Measurements from ENCODE around the gene FOXA3. TPM values are rescaled to one million over a fixed set of nuclear protein-coding genes. Genes with fewer than 3 reads are reported as not detected.

Gene FOXA3
- total and polyA plus RNA-seq, 2 experiments from 2014 or later: not detected

DNA sequence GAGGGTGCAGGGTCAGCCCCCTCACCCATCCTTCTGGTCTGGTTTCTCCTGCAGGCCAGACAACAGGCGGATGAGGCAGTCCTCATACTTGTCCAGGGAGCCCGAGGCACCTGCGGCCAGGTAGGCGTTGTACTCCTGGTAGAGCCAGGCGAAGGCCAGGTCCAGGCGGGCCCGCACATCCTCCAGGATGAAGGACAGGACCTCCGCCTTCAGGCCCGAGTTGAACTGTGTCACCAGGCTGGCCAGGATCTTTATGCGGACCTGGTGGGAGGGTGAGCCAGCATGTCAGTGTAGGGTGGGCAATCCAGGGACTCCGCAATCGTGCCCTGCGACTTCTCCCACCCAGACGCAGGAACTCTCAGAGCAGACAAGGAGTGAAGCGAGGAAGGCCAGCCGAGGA lies 35.2 kb upstream of the FOXA3 start:
- WGBS, 2 experiments (ENCODE audit: low coverage in 1 of 2, low lambda C conversion rate in 2 of 2, missing lambda C conversion rate in 2 of 2): 98 to 99% methylated on average over 15 to 16 of the region's 16 CpGs
- Histone ChIP-seq H3K9me2 (ENCODE audit: insufficient read depth) (no peaks in the 10 kb centered on the region), H3K27ac (no peak overlapping the region), H3K9ac (no peak overlapping the region), H4K20me1 (ENCODE audit: insufficient read depth) (no peaks in the 10 kb centered on the region), H3K36me3 (ENCODE audit: low read depth) (peaks cover 36% of the 10 kb centered on the region; the same call in 1 of the 2 replicates), H3K4me1 (ENCODE audit: insufficient read depth) (no peaks in the 10 kb centered on the region), H3K4me3 (no peak overlapping the region), H2AFZ (no peak overlapping the region), H3K27me3 (replicated peaks; ENCODE audit: insufficient read depth) (no peaks in the 10 kb centered on the region), H3K9me3 (ENCODE audit: low read depth) (no peaks in the 10 kb centered on the region), H3K4me2 (ENCODE audit: unreplicated experiment) (no peak overlapping the region), H3F3A (ENCODE audit: insufficient read depth) (no peaks in the 10 kb centered on the region), H3K79me2 (ENCODE audit: insufficient read depth) (no peaks in the 10 kb centered on the region)
- in situ Hi-C loops (cut with MboI): no loop called here
- TF ChIP-seq EZH2 (IDR thresholded peaks at IDR 0.05; ENCODE audit: insufficient read depth, poor library complexity, severe bottlenecking) (no peak), EZH2phosphoT487 (IDR thresholded peaks at IDR 0.05; ENCODE audit: insufficient read depth, low read depth) (no peak)
- DNase-seq: no peak

DNA sequence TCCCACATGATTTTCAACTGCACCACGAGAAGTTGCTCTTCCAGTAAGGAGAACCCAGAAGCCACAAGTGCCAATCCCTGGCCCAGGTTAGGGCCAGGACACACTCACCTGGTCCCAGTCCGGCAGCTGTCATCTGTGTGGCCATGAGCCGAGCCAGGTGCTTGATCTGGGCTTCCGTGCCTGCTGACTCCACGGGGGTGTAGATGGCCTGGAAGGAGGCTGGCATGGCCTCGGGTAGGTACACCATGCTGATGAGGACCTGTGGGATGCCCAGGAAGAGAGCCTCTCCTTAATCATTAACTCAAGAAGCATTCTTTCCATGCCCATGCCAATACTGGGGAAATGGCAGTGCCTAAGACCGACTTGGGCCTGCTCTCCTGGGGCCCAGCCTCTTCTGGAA lies 29.2 kb upstream of the FOXA3 start:
- Histone ChIP-seq H3K79me2 (ENCODE audit: insufficient read depth) (0 out of 2 replicates have a peak, but pooled peaks cover 4% of the 10 kb centered on the region), H4K20me1 (ENCODE audit: insufficient read depth) (no peaks in the 10 kb centered on the region), H3K9me2 (ENCODE audit: insufficient read depth) (no peaks in the 10 kb centered on the region), H2AFZ (no peak overlapping the region), H3K4me3 (no peak overlapping the region), H3K4me1 (ENCODE audit: insufficient read depth) (no peaks in the 10 kb centered on the region), H3K36me3 (ENCODE audit: low read depth) (peaks cover 46% of the 10 kb centered on the region), H3K27me3 (replicated peaks; ENCODE audit: insufficient read depth) (no peaks in the 10 kb centered on the region), H3K27ac (no peak overlapping the region), H3K9ac (no peak overlapping the region), H3K4me2 (ENCODE audit: unreplicated experiment) (no peak overlapping the region), H3F3A (ENCODE audit: insufficient read depth) (peaks cover 5% of the 10 kb centered on the region; the same call in 1 of the 2 replicates), H3K9me3 (ENCODE audit: low read depth) (no peaks in the 10 kb centered on the region)
- no peak for DNase-seq
- in situ Hi-C loops (cut with MboI): no loop called here
- no peak for TF ChIP-seq EZH2phosphoT487 (IDR thresholded peaks at IDR 0.05; ENCODE audit: insufficient read depth, low read depth)
- no peak for TF ChIP-seq EZH2 (IDR thresholded peaks at IDR 0.05; ENCODE audit: insufficient read depth, poor library complexity, severe bottlenecking)
- WGBS, 2 experiments (ENCODE audit: low coverage in 1 of 2, low lambda C conversion rate in 2 of 2, missing lambda C conversion rate in 2 of 2): 92 to 93% methylated on average over 7 of the region's 7 CpGs

DNA sequence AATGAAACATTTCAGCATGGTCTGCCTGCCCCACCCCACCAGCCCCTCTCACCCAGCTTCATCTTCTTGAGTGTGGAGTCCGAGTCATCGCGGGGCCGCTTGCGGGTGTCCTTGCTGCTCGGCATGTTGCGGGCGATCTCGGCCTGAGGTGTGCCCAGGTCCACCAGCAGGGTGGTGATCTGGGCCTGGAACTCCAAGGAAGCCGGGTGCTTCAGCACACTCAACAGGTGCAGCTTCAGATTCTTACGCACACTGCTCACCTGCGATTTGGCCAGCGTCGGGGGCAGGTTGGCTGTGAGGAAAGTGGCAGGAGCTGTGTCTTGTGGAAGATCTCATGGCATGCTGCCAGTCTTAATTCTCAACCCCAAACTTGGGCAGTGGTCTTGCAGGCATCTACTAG lies 21.9 kb upstream of the FOXA3 start:
- H3K9me3 ChIP-seq (ENCODE audit: low read depth): no peaks in the 10 kb centered on the region
- no peak for DNase-seq
- H3F3A ChIP-seq (ENCODE audit: insufficient read depth): no peaks in the 10 kb centered on the region
- no peak overlapping the region for H2AFZ ChIP-seq
- in situ Hi-C loops (cut with MboI): no loop called here
- WGBS, 2 experiments (ENCODE audit: low coverage in 1 of 2, low lambda C conversion rate in 2 of 2, missing lambda C conversion rate in 2 of 2): 98 to 100% methylated on average over 13 to 14 of the region's 14 CpGs
- no peak for TF ChIP-seq EZH2 (IDR thresholded peaks at IDR 0.05; ENCODE audit: insufficient read depth, poor library complexity, severe bottlenecking)
- no peak for TF ChIP-seq EZH2phosphoT487 (IDR thresholded peaks at IDR 0.05; ENCODE audit: insufficient read depth, low read depth)
- no peak overlapping the region for H3K4me3 ChIP-seq
- no peak overlapping the region for H3K27ac ChIP-seq
- H3K4me1 ChIP-seq (ENCODE audit: insufficient read depth): no peaks in the 10 kb centered on the region
- H4K20me1 ChIP-seq (ENCODE audit: insufficient read depth): no peaks in the 10 kb centered on the region
- H3K36me3 ChIP-seq (ENCODE audit: low read depth): peaks cover 68% of the 10 kb centered on the region
- no peaks in the 10 kb centered on the region for H3K27me3 ChIP-seq (replicated peaks; ENCODE audit: insufficient read depth)
- no peak overlapping the region for H3K4me2 ChIP-seq (ENCODE audit: unreplicated experiment)
- no peak overlapping the region for H3K9ac ChIP-seq
- H3K9me2 ChIP-seq (ENCODE audit: insufficient read depth): no peaks in the 10 kb centered on the region
- H3K79me2 ChIP-seq (ENCODE audit: insufficient read depth): 0 out of 2 replicates have a peak, but pooled peaks cover 10% of the 10 kb centered on the region

DNA sequence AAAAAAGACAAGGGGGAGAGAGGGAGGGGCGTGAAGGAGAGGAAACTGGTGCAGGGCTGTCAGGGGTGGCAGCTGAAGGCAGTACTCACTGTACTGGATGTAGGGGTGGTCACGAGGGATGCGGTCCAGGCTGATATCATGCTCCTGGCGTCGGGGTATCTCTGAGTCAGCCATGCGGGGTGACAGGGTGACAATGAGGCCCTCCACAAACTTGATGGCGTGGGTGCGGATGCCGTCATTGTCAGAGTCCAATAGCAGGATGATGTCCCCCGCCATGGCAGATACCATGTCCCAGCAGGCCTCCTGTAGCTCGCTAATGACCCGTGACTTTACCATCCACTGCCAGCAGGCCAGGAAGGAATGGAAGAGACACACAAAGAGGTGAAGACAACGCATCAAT lies 16.5 kb upstream of the FOXA3 start:
- no peak overlapping the region for H3K4me3 ChIP-seq
- WGBS, 2 experiments (ENCODE audit: low coverage in 1 of 2, low lambda C conversion rate in 2 of 2, missing lambda C conversion rate in 2 of 2): 93 to 96% methylated on average over 13 of the region's 13 CpGs
- no peaks in the 10 kb centered on the region for H3K79me2 ChIP-seq (ENCODE audit: insufficient read depth)
- H3K27me3 ChIP-seq (replicated peaks; ENCODE audit: insufficient read depth): no peaks in the 10 kb centered on the region
- H3K4me1 ChIP-seq (ENCODE audit: insufficient read depth): no peaks in the 10 kb centered on the region
- no peaks in the 10 kb centered on the region for H3K9me2 ChIP-seq (ENCODE audit: insufficient read depth)
- no peak overlapping the region for H2AFZ ChIP-seq
- TF ChIP-seq EZH2phosphoT487 (IDR thresholded peaks at IDR 0.05; ENCODE audit: insufficient read depth, low read depth) (no peak), EZH2 (IDR thresholded peaks at IDR 0.05; ENCODE audit: insufficient read depth, poor library complexity, severe bottlenecking) (no peak)
- no peaks in the 10 kb centered on the region for H4K20me1 ChIP-seq (ENCODE audit: insufficient read depth)
- H3K9ac ChIP-seq: no peak overlapping the region
- peaks cover 62% of the 10 kb centered on the region for H3K36me3 ChIP-seq (ENCODE audit: low read depth)
- in situ Hi-C loops (cut with MboI): no loop called here
- no peaks in the 10 kb centered on the region for H3F3A ChIP-seq (ENCODE audit: insufficient read depth)
- H3K4me2 ChIP-seq (ENCODE audit: unreplicated experiment): no peak overlapping the region
- H3K9me3 ChIP-seq (ENCODE audit: low read depth): no peaks in the 10 kb centered on the region
- H3K27ac ChIP-seq: no peak overlapping the region
- no peak for DNase-seq

DNA sequence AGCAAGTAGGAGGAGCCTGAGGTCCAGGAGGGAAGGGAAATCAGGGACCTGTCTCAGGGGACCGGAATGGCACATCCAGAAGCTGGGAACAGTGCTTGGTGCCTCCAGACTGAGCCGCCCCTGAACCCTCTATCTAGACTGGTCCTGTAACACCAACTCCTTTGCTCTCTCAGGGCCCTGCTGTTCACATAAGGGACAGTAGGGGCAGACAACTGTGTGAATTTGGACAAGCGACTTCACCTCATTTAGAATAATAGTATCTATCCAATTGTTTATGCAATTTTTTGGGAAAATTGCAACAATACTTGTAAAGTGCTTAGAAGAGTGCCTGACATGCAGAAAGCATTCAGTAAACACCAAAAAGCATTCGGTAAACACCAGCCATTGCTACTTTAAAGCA lies 15.2 kb upstream of the FOXA3 start:
- DNase-seq: peak; percentile 29
- 86 to 90% methylated on average over 4 of the region's 4 CpGs for WGBS, 2 experiments (ENCODE audit: low coverage in 1 of 2, low lambda C conversion rate in 2 of 2, missing lambda C conversion rate in 2 of 2)
- no peaks in the 10 kb centered on the region for H3K9me3 ChIP-seq (ENCODE audit: low read depth)
- no peak overlapping the region for H2AFZ ChIP-seq
- H4K20me1 ChIP-seq (ENCODE audit: insufficient read depth): no peaks in the 10 kb centered on the region
- H3K4me2 ChIP-seq (ENCODE audit: unreplicated experiment): no peak overlapping the region
- H3K9me2 ChIP-seq (ENCODE audit: insufficient read depth): no peaks in the 10 kb centered on the region
- H3K27ac ChIP-seq: no peak overlapping the region
- peaks cover 53% of the 10 kb centered on the region for H3K36me3 ChIP-seq (ENCODE audit: low read depth)
- no peaks in the 10 kb centered on the region for H3K27me3 ChIP-seq (replicated peaks; ENCODE audit: insufficient read depth)
- no peak overlapping the region for H3K4me3 ChIP-seq
- TF ChIP-seq EZH2phosphoT487 (IDR thresholded peaks at IDR 0.05; ENCODE audit: insufficient read depth, low read depth): no peak
- TF ChIP-seq EZH2 (IDR thresholded peaks at IDR 0.05; ENCODE audit: insufficient read depth, poor library complexity, severe bottlenecking): no peak
- no peaks in the 10 kb centered on the region for H3F3A ChIP-seq (ENCODE audit: insufficient read depth)
- no peaks in the 10 kb centered on the region for H3K79me2 ChIP-seq (ENCODE audit: insufficient read depth)
- no peak overlapping the region for H3K9ac ChIP-seq
- H3K4me1 ChIP-seq (ENCODE audit: insufficient read depth): no peaks in the 10 kb centered on the region
- in situ Hi-C loops (cut with MboI): no loop called here
